GM12878 (cell line): ENCODE results near the gene PPARA. TPM values are rescaled to one million over a fixed set of nuclear protein-coding genes. Genes with fewer than 3 reads are reported as not detected.

Source experiments
- ATAC-seq: fragments of 200-7000 bp; cut with Tn5 transposase; 3 replicates; pipeline ENCODE4 v1.9.1; 2020; ENCODE audit warnings: mild to moderate bottlenecking, moderate library complexity
- BruUV-seq: library from RNA; stranded (reverse); fragments of 400-500 nt; replicated peaks from 2 replicates; lab custom pipeline; 2021; lab: Mats Ljungman, UMichigan
- CTCF ChIA-PET: fragments of 300-600 bp; sonication (Branson Sonifier 250); formaldehyde crosslinking; extraction: SDS; loops from one replicate; lab custom pipeline; 2021; ENCODE audit warnings: inconsistent platforms; lab: Yijun Ruan, JAX
- POLR2A ChIA-PET: fragments of 350-600 bp; formaldehyde crosslinking; extraction: SDS; loops from one replicate; lab custom pipeline; 2021; ENCODE audit warnings: inconsistent platforms; lab: Charles Lee
- RAD21 ChIA-PET: fragments of 300-600 bp; sonication (Branson Sonifier 250); formaldehyde crosslinking; loops from one replicate; lab custom pipeline; 2023; ENCODE audit warnings: antibody characterized with exemption; ENCODE audit not compliant: unreplicated experiment; lab: Charles Lee
- SMC1A ChIA-PET: fragments of 300-600 bp; sonication (Branson Sonifier 250); formaldehyde crosslinking; loops from one replicate; lab custom pipeline; 2023; ENCODE audit not compliant: unreplicated experiment, uncharacterized antibody; lab: Charles Lee
- DNase-seq: peaks from one replicate; pipeline ENCODE4 v3.0.0-alpha.2; 2011; ENCODE audit warnings: low read depth, low spot score
- FAIRE-seq: peaks from 3 replicates; lab custom pipeline; 2011; peaks lifted over from hg19 to GRCh38; lab: Jason Lieb, UNC
- H2AFZ ChIP-seq: 2 replicates; pipeline ENCODE4 v1.6.0; 2011; ENCODE audit warnings: low read depth, low read length, control low read depth; ENCODE audit not compliant: control insufficient read depth
- H3K27ac ChIP-seq: 2 replicates; pipeline ENCODE4 v1.5.1; 2011; ENCODE audit warnings: control low read depth; ENCODE audit not compliant: control insufficient read depth, insufficient read depth
- H3K27me3 ChIP-seq, 2 experiments: replicated peaks in 1 of 2; 2 replicates each; pipeline versions ENCODE4 v1.6.0 to v1.6.1; 2011; ENCODE audit warnings: low read length in 1 of 2; ENCODE audit not compliant: control insufficient read depth in 2 of 2, insufficient read depth in 2 of 2
- H3K36me3 ChIP-seq, 2 experiments: 2 replicates each; pipeline ENCODE4 v1.5.1; 2011; ENCODE audit warnings: low read length in 1 of 2; ENCODE audit not compliant: control insufficient read depth in 2 of 2, insufficient read depth in 2 of 2
- H3K4me1 ChIP-seq: 2 replicates; pipeline ENCODE4 v1.6.1; 2011; ENCODE audit warnings: mild to moderate bottlenecking, low read length, moderate library complexity, mixed read lengths; ENCODE audit not compliant: control insufficient read depth, insufficient read depth
- H3K4me2 ChIP-seq: 2 replicates; pipeline ENCODE4 v1.6.0; 2011; ENCODE audit warnings: control low read depth; ENCODE audit not compliant: control insufficient read depth, insufficient read depth
- H3K4me3 ChIP-seq: fragments of 200-600 bp; sonication (generic); 2 replicates; pipeline ENCODE4 v1.5.1; 2016
- H3K79me2 ChIP-seq: 2 replicates; pipeline ENCODE4 v1.6.0; 2011; ENCODE audit warnings: low read length; ENCODE audit not compliant: control insufficient read depth, insufficient read depth
- H3K9ac ChIP-seq: 2 replicates; pipeline ENCODE4 v1.8.0; 2011; ENCODE audit warnings: low read length, control low read depth, mixed read lengths; ENCODE audit not compliant: control insufficient read depth, insufficient read depth
- H3K9me3 ChIP-seq: replicated peaks from 3 replicates; pipeline ENCODE4 v1.5.1; 2011; ENCODE audit warnings: mild to moderate bottlenecking, low read length; ENCODE audit not compliant: control insufficient read depth, insufficient read depth
- H4K20me1 ChIP-seq: 2 replicates; pipeline ENCODE4 v1.6.0; 2011; ENCODE audit not compliant: control insufficient read depth, insufficient read depth
- ATF2 ChIP-seq: IDR thresholded peaks from 2 replicates; pipeline ENCODE4 v1.6.1; 2012; ENCODE audit warnings: low read length, inconsistent platforms
- BHLHE40 ChIP-seq, 2 experiments: fragments of 450-650 bp in 1 of 2; IDR thresholded peaks; 2 replicates each; pipeline ENCODE4 v1.6.1; 2011 to 2017; ENCODE audit warnings: low read depth in 2 of 2, borderline replicate concordance in 1 of 2, improper control_type of control experiment in 1 of 2, low read length in 1 of 2, mild to moderate bottlenecking in 1 of 2
- FOXM1 ChIP-seq: IDR thresholded peaks from 2 replicates; pipeline ENCODE4 v1.6.1; 2012; ENCODE audit warnings: low read depth, mild to moderate bottlenecking, inconsistent platforms, low read length, moderate library complexity
- JUNB ChIP-seq: IDR thresholded peaks from 2 replicates; pipeline ENCODE4 v1.6.1; 2016; ENCODE audit warnings: antibody characterized with exemption, mild to moderate bottlenecking
- NFXL1 ChIP-seq: fragments of 450-650 bp; IDR thresholded peaks from 2 replicates; pipeline ENCODE4 v1.6.1; 2017; ENCODE audit warnings: antibody characterized with exemption, mild to moderate bottlenecking, borderline replicate concordance
- POU2F2 ChIP-seq: IDR thresholded peaks from 3 replicates; pipeline ENCODE4 v1.6.1; 2011; ENCODE audit warnings: low read depth, mild to moderate bottlenecking, low read length, borderline replicate concordance
- RB1 ChIP-seq: fragments of 450-650 bp; formaldehyde crosslinking; IDR thresholded peaks from 2 replicates; pipeline ENCODE4 v1.6.1; 2017; ENCODE audit warnings: mild to moderate bottlenecking, borderline replicate concordance
- SUPT20H ChIP-seq: IDR thresholded peaks from 2 replicates; pipeline ENCODE4 v1.6.1; 2011; ENCODE audit warnings: low read depth, mild to moderate bottlenecking, low read length, moderate library complexity, borderline replicate concordance; ENCODE audit not compliant: control insufficient read depth
- TCF7 ChIP-seq: IDR thresholded peaks from 2 replicates; pipeline ENCODE4 v1.6.1; 2014; ENCODE audit warnings: antibody characterized with exemption, borderline replicate concordance
- USF2 ChIP-seq: IDR thresholded peaks from 2 replicates; pipeline ENCODE4 v1.6.1; 2011; ENCODE audit warnings: low read depth, low read length, improper control_type of control experiment, borderline replicate concordance
- YY1 ChIP-seq: IDR thresholded peaks from 2 replicates; pipeline ENCODE4 v1.6.1; 2011; ENCODE audit warnings: low read depth, mild to moderate bottlenecking, low read length
- ZBED1 ChIP-seq: IDR thresholded peaks from 2 replicates; pipeline ENCODE4 v1.6.1; 2016; ENCODE audit warnings: borderline replicate concordance
- WGBS: methylation state at CpG from one replicate; pipeline ENCODE4 v1.1.6; 2016; ENCODE audit warnings: low lambda C conversion rate; ENCODE audit not compliant: insufficient replicate concordance, insufficient coverage; ENCODE audit errors: missing lambda C conversion rate; 5-methylcytosine and 5-hydroxymethylcytosine counted together
- in situ Hi-C: fragments of 300-500 bp; cut with MboI; formaldehyde crosslinking; loops from 9 replicates; pipeline ENCODE4 v1.14.3; 2018; ENCODE audit warnings: mixed read lengths
- intact Hi-C: fragments of 100-400 bp; cut with micrococcal nuclease; formaldehyde crosslinking; loops from one replicate; pipeline ENCODE4 v1.14.2; 2022; ENCODE audit not compliant: unreplicated experiment
- polyA plus RNA-seq, 11 experiments: library from polyadenylated mRNA; depleted of rRNA in 4 of 11; unstranded in 6 of 11; stranded (reverse) in 5 of 11; fragments of >200 nt; fragmentation: Nextera tagmentation in 4 of 11; fragmentation: Illumina TruSeq in 1 of 11; extraction: Ambion mirVana in 4 of 11; extraction: Trizol in 1 of 11; gene quantifications; 1 replicate in 1 of 11; 2 replicates in 10 of 11; pipeline versions ENCODE4 v1.2.1 to v1.2.3, GENCODE V29; 2011 to 2016; ENCODE audit warnings: inconsistent platforms in 2 of 11, missing spikeins in 2 of 11, low read depth in 1 of 11
- total RNA-seq, 4 experiments: library from RNA; depleted of rRNA in 3 of 4; stranded (reverse); fragments of >200 nt in 3 of 4; fragmentation: Illumina TruSeq in 1 of 4; extraction: Trizol in 1 of 4; gene quantifications; 2 replicates each; pipeline versions ENCODE4 v1.2.1 to v1.2.3, GENCODE V29; 2013 to 2021

Gene PPARA
- total and polyA plus RNA-seq, 10 of the 15 experiments (the other 5 are each of a cell fraction or from before 2014, with no cell fraction given): 0.72 to 10.4 (median 4.6) TPM

GRCh38 chr22:46103664-46104063 is 46.7 kb upstream of the PPARA start:
- Histone ChIP-seq H3K9ac (no peak overlapping the region), H3K27me3 (no peaks in the 10 kb centered on the region; a peak in 1 of 4 replicates), H4K20me1 (no peaks in the 10 kb centered on the region), H2AFZ (no peak overlapping the region), H3K36me3 (no peaks in the 10 kb centered on the region), H3K4me2 (no peak overlapping the region), H3K79me2 (no peaks in the 10 kb centered on the region), H3K9me3 (no peaks in the 10 kb centered on the region), H3K27ac (no peak overlapping the region), H3K4me1 (no peaks in the 10 kb centered on the region), H3K4me3 (no peak overlapping the region)
- WGBS: 79% methylated on average over 14 of the region's 19 CpGs
- BruUV-seq: no TSS peak
- CTCF ChIA-PET: no interaction called here
- RAD21 ChIA-PET: no interaction called here
- in situ Hi-C loops: no loop called here
- SMC1A ChIA-PET: no interaction called here
- POLR2A ChIA-PET: no interaction called here
- DNase-seq (no peak), ATAC-seq (no peak), FAIRE-seq (no peak)
- intact Hi-C loops: no loop called here
- TF ChIP-seq RB1 (no peak), JUNB (no peak), SUPT20H (no peak), ATF2 (no peak), FOXM1 (no peak), USF2 (no peak), BHLHE40 (IDR thresholded peaks at IDR 0.05; ENCODE audit: borderline replicate concordance in 1 of 2, low read depth in 2 of 2, low read length in 1 of 2) (no peak), POU2F2 (no peak), NFXL1 (no peak), TCF7 (no peak), ZBED1 (no peak), YY1 (no peak)
